Heart right ventricle (tissue), 16 donors: ENCODE measurements around the gene HOXD8. TPM values are rescaled to one million over a fixed set of nuclear protein-coding genes. Genes with fewer than 3 reads are reported as not detected.

Experiments
- ATAC-seq, 8 donors: fragments of 200-7000 bp; cut with Tn5 transposase; one replicate each; pipeline ENCODE4 v1.9.1; 2020; ENCODE audit warnings: mild to moderate bottlenecking in 8 of 8, moderate library complexity in 8 of 8, moderate number of reproducible peaks in 1 of 8
- DNase-seq, 2 donors: peaks; one replicate each; pipeline ENCODE4 v3.0.0-alpha.2; 2020
- H3K27ac ChIP-seq, 10 donors: fragments of 200-600 bp; sonication (generic) in 2 of 10; one replicate each; pipeline versions ENCODE4 v1.5.0 to v1.8.0; 2020 to 2022; ENCODE audit warnings: mild to moderate bottlenecking in 3 of 10
- H3K27me3 ChIP-seq, 7 donors: fragments of 200-600 bp; one replicate each; pipeline ENCODE4 v1.8.0; 2021 to 2022; ENCODE audit warnings: mild to moderate bottlenecking in 2 of 7
- H3K36me3 ChIP-seq, 9 donors: fragments of 200-600 bp; sonication (generic) in 1 of 9; one replicate each; pipeline versions ENCODE4 v1.5.0 to v1.8.0; 2020 to 2022; ENCODE audit warnings: mild to moderate bottlenecking in 2 of 9
- H3K4me1 ChIP-seq, 9 donors: fragments of 200-600 bp; sonication (generic) in 1 of 9; one replicate each; pipeline versions ENCODE4 v1.5.0 to v1.8.0; 2020 to 2022; ENCODE audit warnings: mild to moderate bottlenecking in 4 of 9
- H3K4me3 ChIP-seq, 10 donors: fragments of 200-600 bp; sonication (generic) in 2 of 10; one replicate each; pipeline versions ENCODE4 v1.5.0 to v1.8.0; 2020 to 2022; ENCODE audit warnings: mild to moderate bottlenecking in 7 of 10, moderate library complexity in 2 of 10
- H3K9me3 ChIP-seq, 11 donors: fragments of 200-600 bp in 10 of 11; sonication (generic) in 2 of 11; one replicate each; pipeline versions ENCODE4 v1.5.0 to v1.8.0; 2013 to 2022; ENCODE audit warnings: mild to moderate bottlenecking in 2 of 11, control low read depth in 1 of 11, moderate library complexity in 1 of 11
- CTCF ChIP-seq, 9 donors: fragments of 200-600 bp; sonication (generic) in 2 of 9; IDR thresholded peaks; one replicate each; pipeline versions ENCODE4 v1.5.0 to v1.8.0; 2021 to 2022; ENCODE audit warnings: antibody characterized with exemption in 9 of 9, mild to moderate bottlenecking in 5 of 9, moderate library complexity in 1 of 9
- WGBS, 2 donors: extraction: QIAGEN DNeasy Blood & Tissue Kit; methylation state at CpG; one replicate each; pipeline ENCODE4 v1.1.7; 2013; ENCODE audit warnings: inconsistent platforms in 1 of 2; 5-methylcytosine and 5-hydroxymethylcytosine counted together
- intact Hi-C, 10 donors: fragments of 100-400 bp; cut with DNase I; formaldehyde crosslinking; loops; one replicate each; pipeline versions ENCODE4 v1.11.1 to v1.14.2; 2022
- polyA plus RNA-seq, 2 donors: library from polyadenylated mRNA; stranded (reverse); fragments of 200-250 nt; gene quantifications; one replicate each; pipeline ENCODE4 v1.2.3, GENCODE V29; 2013
- total RNA-seq, 10 donors: library from RNA; stranded (reverse); fragmentation: NEBNext Ultra II Directional in 3 of 10; extraction: Animal tissue kit (Norgen Biotek cat#: 25700) in 3 of 10; gene quantifications; one replicate each; pipeline versions ENCODE4 v1.2.1 to v1.2.4, GENCODE V29; 2021 to 2023
- donor health status: Arrhythmogenic right ventricular cardiomyopathy.
- donor health status: ischemic (EF 13 %, LVEDD 7.1; RV severe dilation, severe dysfunction).
- donor health status: healthy with polysubstance abuse.
- donor health status: DM: no; HTN: yes; CAD: no.
- donor health status: DM: no; HTN: no; CAD: no.
- donor health status: ischemic (EF 25% LVEDD 6.9; RV normal size, moderate dysfunction).
- donor health status: ischemic (EF 25% LVEDD 5.7; RV mildly dilated, moderate dysfunction).
- donor health status: healthy.
- donor health status: DM: yes; HTN: yes; CAD: no.
- donor health status: Ischemic cardiomyopathy.
- donor health status: ischemic (EF 35%, LVEDD 5.7; RV mildly dilated, moderate dysfunction).
- donor health status: nonischemic (EF 11% LVEDD 7.7; RV severe dilation, severe dysfunction).
- donor health status: DM: yes; HTN: yes; CAD: no.
- donor health status: PGD.
- donor health status: ischemic (EF 29% LVEDD 5.4; RV normal size, mild dysfunction).
- donor health status: nonischemic (EF 23%, LVEDD 6.1; RV moderate dilation, normal function).

Gene HOXD8
- total and polyA plus RNA-seq, 12 donors: 0.26 to 1.5 (median 0.42) TPM; not detected in 2

GRCh38 chr2:176093898-176094249 lies 35.6 kb upstream of the HOXD8 start:
- intact Hi-C loops: loop anchor here in 2 of 10 donors (2.0 to 5.0 kb wide), 2 partner anchors 407 to 679 kb away; no protein-coding TSS in a partner anchor
- no peak for ATAC-seq
- H3K4me3 ChIP-seq: no peak overlapping the region
- no peak for DNase-seq
- 6 to 7% methylated on average over 8 of the region's 8 CpGs for WGBS, 2 donors
- peaks cover 0 to 31% (median 28%) of the 10 kb centered on the region in 9 donors for H3K4me1 ChIP-seq
- no peak for TF ChIP-seq CTCF (IDR thresholded peaks at IDR 0.05)
- peaks cover 67 to 100% (median 100%) of the 10 kb centered on the region in 7 donors for H3K27me3 ChIP-seq
- H3K36me3 ChIP-seq: no peaks in the 10 kb centered on the region
- H3K9me3 ChIP-seq: no peaks in the 10 kb centered on the region
- no peak overlapping the region for H3K27ac ChIP-seq

- Histone ChIP-seq H3K36me3 (no peaks in the 10 kb centered on the region), H3K27ac (no peak overlapping the region), H3K4me3 (no peak overlapping the region), H3K4me1 (peaks cover 0 to 32% (median 28%) of the 10 kb centered on the region in 9 donors), H3K27me3 (peaks cover 65 to 100% (median 100%) of the 10 kb centered on the region in 7 donors), H3K9me3 (no peaks in the 10 kb centered on the region)
- DNase-seq (no peak), ATAC-seq (no peak)
- WGBS, 2 donors: 4 to 8% methylated on average over 12 of the region's 12 CpGs
- intact Hi-C loops: loop anchor here in 2 of 10 donors (2.0 to 5.0 kb wide), 2 partner anchors 407 to 680 kb away; no protein-coding TSS in a partner anchor
- TF ChIP-seq CTCF (IDR thresholded peaks at IDR 0.05): no peak
Observed at GRCh38 chr2:176094349-176094748, 35.2 kb upstream of the HOXD8 start.

GRCh38 chr2:176095421-176095820 lies 34.1 kb upstream of the HOXD8 start:
- DNase-seq (no peak), ATAC-seq (no peak)
- no peaks in the 10 kb centered on the region for H3K9me3 ChIP-seq
- H3K27me3 ChIP-seq: peaks cover 65 to 100% (median 100%) of the 10 kb centered on the region in 7 donors
- no peak overlapping the region for H3K27ac ChIP-seq
- no peak for TF ChIP-seq CTCF (IDR thresholded peaks at IDR 0.05)
- intact Hi-C loops: loop anchor here in 5 of 10 donors (2.0 to 5.0 kb wide), 3 partner anchors 681 to 843 kb away; no protein-coding TSS in a partner anchor
- H3K4me3 ChIP-seq: no peak overlapping the region
- peaks cover 0 to 40% (median 28%) of the 10 kb centered on the region in 9 donors for H3K4me1 ChIP-seq
- 8 to 13% methylated on average over 5 of the region's 5 CpGs for WGBS, 2 donors
- no peaks in the 10 kb centered on the region for H3K36me3 ChIP-seq

GRCh38 chr2:176096243-176096985 lies 33.1 kb upstream of the HOXD8 start:
- 4 to 9% methylated on average over 16 of the region's 16 CpGs for WGBS, 2 donors
- H3K4me1 ChIP-seq: peaks cover 0 to 40% (median 28%) of the 10 kb centered on the region in 9 donors

More at GRCh38 chr2:176096243-176096985, 33.1 kb upstream of the HOXD8 start:
- H3K9me3 ChIP-seq: no peaks in the 10 kb centered on the region
- intact Hi-C loops: loop anchor here in 4 of 10 donors (2.0 to 5.0 kb wide), 3 partner anchors 729 to 844 kb away; no protein-coding TSS in a partner anchor
- H3K36me3 ChIP-seq: no peaks in the 10 kb centered on the region
- H3K27ac ChIP-seq: no peak overlapping the region
- ATAC-seq: no peak
- no peak for TF ChIP-seq CTCF (IDR thresholded peaks at IDR 0.05)
- DNase-seq: no peak
- peaks cover 74 to 100% (median 100%) of the 10 kb centered on the region in 7 donors for H3K27me3 ChIP-seq
- peak overlapping the region in 8 of 10 donors; percentile 16 to 53 (median 44) for H3K4me3 ChIP-seq
